ENCODE data around the gene DENND1A. TPM values are rescaled to one million over a fixed set of nuclear protein-coding genes. Genes with fewer than 3 reads are reported as not detected.

The DENND1A gene
- total RNA-seq, 1 experiment from 2014 or later = 42.5 TPM

GRCh38 chr9:123784518-123784917 lies 145.4 kb downstream of the DENND1A start:
- CTCF ChIA-PET = no interaction called here
- no TSS peak for BruUV-seq (replicated peaks)
- POLR2A ChIA-PET = no interaction called here

DNA sequence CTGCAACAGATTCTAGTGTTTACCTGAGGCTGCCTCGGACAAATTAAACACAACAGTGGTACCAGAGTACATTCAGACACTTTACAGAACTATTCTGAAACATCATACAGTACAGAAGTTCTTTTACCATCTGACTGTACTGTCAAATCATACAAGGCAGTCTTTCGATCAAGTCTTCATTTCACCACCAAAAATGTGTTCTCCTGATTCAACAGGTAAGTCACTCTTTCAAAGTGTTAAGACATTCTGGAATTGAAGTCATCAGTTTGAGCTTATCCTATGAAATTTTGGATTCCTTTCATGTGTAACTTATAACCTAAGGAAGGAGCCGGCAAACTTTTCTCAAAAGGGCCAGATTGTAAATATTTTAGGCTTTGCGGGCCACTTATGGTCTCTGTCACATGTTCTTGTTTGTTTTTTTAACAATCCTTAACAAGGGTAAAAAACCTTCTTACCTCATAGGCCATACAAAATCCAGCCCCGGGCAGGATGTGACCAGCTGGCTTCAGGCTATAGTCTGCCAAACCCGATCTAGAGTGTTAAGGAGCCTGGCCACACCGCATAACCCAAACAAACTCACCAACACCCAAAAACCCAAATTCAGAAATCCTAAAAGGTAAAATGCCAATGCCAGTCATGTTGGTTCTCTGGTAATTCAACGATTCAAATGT lies 151.6 kb downstream of the DENND1A start:
- BruUV-seq (replicated peaks) = no TSS peak
- Mint-ChIP-seq H3K4me3 (ENCODE audit: unreplicated experiment) (no peak overlapping the region), H3K4me1 (ENCODE audit: insufficient read depth, unreplicated experiment) (no peaks in the 10 kb centered on the region), H3K9me3 (ENCODE audit: unreplicated experiment) (no peaks in the 10 kb centered on the region), H3K36me3 (ENCODE audit: insufficient read depth, unreplicated experiment) (peaks cover 12% of the 10 kb centered on the region), H3K27ac (ENCODE audit: low read depth, unreplicated experiment) (no peak overlapping the region), H3K27me3 (ENCODE audit: insufficient read depth, unreplicated experiment) (no peaks in the 10 kb centered on the region)
- intact Hi-C loops (cut with micrococcal nuclease) = no loop called here
- no peak for TF ChIP-seq CTCF (IDR thresholded peaks at IDR 0.05; ENCODE audit: unreplicated experiment)
- DNase-seq (ENCODE audit: unreplicated experiment) = no peak
- ChIA-PET CTCF (interaction anchor here (0.6 kb wide), 2 partner anchors 350 to 921 kb away, joined by 3 read pairs; no protein-coding TSS in a partner anchor), POLR2A (no interaction called here)

More at GRCh38 chr9:123784518-123784917, 145.4 kb downstream of the DENND1A start:
- Mint-ChIP-seq H3K27me3 (ENCODE audit: insufficient read depth, unreplicated experiment) (no peaks in the 10 kb centered on the region), H3K4me1 (ENCODE audit: insufficient read depth, unreplicated experiment) (peaks cover 8% of the 10 kb centered on the region), H3K4me3 (ENCODE audit: unreplicated experiment) (no peak overlapping the region), H3K27ac (ENCODE audit: low read depth, unreplicated experiment) (no peak overlapping the region), H3K9me3 (ENCODE audit: unreplicated experiment) (no peaks in the 10 kb centered on the region), H3K36me3 (ENCODE audit: insufficient read depth, unreplicated experiment) (peaks cover 12% of the 10 kb centered on the region)
- DNase-seq (ENCODE audit: unreplicated experiment) = peak; percentile 50
- intact Hi-C loops (cut with micrococcal nuclease) = no loop called here
- TF ChIP-seq CTCF (IDR thresholded peaks at IDR 0.05; ENCODE audit: unreplicated experiment) = no peak

- H3K9me3 Mint-ChIP-seq (ENCODE audit: unreplicated experiment) = no peaks in the 10 kb centered on the region
- CTCF ChIA-PET = interaction anchor here (0.6 kb wide), 1 partner anchor 770 kb away, joined by 3 read pairs; no protein-coding TSS in a partner anchor
- POLR2A ChIA-PET = interaction anchor here (1.2 kb wide), 1 partner anchor 19 kb away, joined by 3 read pairs; no protein-coding TSS in a partner anchor
- H3K27me3 Mint-ChIP-seq (ENCODE audit: insufficient read depth, unreplicated experiment) = no peaks in the 10 kb centered on the region
- no peak for DNase-seq (ENCODE audit: unreplicated experiment)
- no peak overlapping the region for H3K27ac Mint-ChIP-seq (ENCODE audit: low read depth, unreplicated experiment)
- peaks cover 12% of the 10 kb centered on the region for H3K36me3 Mint-ChIP-seq (ENCODE audit: insufficient read depth, unreplicated experiment)
- no peaks in the 10 kb centered on the region for H3K4me1 Mint-ChIP-seq (ENCODE audit: insufficient read depth, unreplicated experiment)
- intact Hi-C loops (cut with micrococcal nuclease) = no loop called here
- H3K4me3 Mint-ChIP-seq (ENCODE audit: unreplicated experiment) = no peak overlapping the region
- no TSS peak for BruUV-seq (replicated peaks)
- TF ChIP-seq CTCF (IDR thresholded peaks at IDR 0.05; ENCODE audit: unreplicated experiment) = no peak
These were observed 153.0 kb downstream of the DENND1A start for GRCh38 chr9:123776708-123777537.
